ENCODE measurements around the gene RGL1.

DNA sequence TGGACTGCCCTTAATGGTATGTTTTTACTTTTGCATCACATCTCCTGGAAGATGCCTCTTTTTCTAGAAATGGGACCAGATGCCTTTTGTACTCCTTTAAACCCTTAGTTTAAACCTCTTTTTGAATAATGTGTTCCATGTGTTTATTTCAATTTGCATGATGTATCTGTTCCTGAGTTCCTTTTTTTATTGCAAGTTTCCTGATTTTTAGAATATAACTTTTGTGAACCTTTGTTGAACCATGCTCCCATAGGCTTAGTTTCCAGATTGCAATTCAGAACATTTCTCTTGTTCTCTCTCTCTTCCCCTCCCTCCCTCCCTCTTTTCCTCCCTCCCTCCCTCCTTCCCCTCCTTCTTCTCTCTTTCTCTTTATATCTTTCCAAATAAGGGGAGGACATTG lies 81.9 kb downstream of the RGL1 start:
- TF ChIP-seq, protein P1, sequence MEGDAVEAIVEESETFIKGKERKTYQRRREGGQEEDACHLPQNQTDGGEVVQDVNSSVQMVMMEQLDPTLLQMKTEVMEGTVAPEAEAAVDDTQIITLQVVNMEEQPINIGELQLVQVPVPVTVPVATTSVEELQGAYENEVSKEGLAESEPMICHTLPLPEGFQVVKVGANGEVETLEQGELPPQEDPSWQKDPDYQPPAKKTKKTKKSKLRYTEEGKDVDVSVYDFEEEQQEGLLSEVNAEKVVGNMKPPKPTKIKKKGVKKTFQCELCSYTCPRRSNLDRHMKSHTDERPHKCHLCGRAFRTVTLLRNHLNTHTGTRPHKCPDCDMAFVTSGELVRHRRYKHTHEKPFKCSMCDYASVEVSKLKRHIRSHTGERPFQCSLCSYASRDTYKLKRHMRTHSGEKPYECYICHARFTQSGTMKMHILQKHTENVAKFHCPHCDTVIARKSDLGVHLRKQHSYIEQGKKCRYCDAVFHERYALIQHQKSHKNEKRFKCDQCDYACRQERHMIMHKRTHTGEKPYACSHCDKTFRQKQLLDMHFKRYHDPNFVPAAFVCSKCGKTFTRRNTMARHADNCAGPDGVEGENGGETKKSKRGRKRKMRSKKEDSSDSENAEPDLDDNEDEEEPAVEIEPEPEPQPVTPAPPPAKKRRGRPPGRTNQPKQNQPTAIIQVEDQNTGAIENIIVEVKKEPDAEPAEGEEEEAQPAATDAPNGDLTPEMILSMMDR (IDR thresholded peaks at IDR 0.05), result no peak
- TF ChIP-seq POLR2A (IDR thresholded peaks at IDR 0.05), result no peak

Data from tibial nerve (tissue), 3 donors.